ENCODE data around the gene SLC9C1. TPM values are rescaled to one million over a fixed set of nuclear protein-coding genes. Genes with fewer than 3 reads are reported as not detected.
"Not testable (repeated sequence)": the region's sequence is repeated elsewhere in the genome, so short reads cannot be mapped to it uniquely, and the experiment has no call there.

SLC9C1 gene
- total RNA-seq, 1 donor from 2014 or later, result not detected

DNA sequence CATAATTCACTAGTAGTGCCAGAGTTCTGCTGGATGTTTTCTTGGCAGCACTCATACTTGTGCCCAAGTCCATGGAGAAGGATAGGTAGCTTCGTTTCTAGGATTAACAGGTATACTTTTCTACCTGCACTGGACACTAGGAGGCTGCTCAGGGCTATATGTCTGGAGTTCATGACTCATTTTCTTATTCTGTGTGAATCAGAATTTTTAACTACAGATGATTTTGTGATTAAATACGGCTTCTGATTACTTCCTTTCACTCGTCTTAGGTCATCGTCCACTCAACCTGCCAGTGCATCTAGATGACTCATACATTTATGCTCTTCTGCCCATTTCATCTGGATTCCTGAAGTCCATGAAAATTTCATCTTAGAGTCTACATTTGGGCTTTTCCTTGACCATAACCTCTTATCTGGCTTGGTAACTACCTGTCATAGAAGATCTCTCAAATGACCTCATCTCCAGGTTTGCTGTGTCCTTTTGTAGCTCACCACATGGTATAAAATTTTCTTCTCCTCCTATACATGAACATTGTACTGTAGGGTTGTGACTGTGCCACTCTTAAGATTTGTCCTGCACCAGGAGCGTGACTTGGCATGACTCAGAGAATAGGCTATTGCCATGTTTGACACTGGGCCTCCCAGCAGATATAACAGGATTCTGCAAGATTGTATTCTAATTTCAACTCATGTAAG lies 94.2 kb downstream of the SLC9C1 start:
- peaks cover 7% of the 10 kb centered on the region for H3K9me3 Mint-ChIP-seq (ENCODE audit: unreplicated experiment)
- TF ChIP-seq CTCF (IDR thresholded peaks at IDR 0.05), result no peak
- DNase-seq (ENCODE audit: extremely low spot score, unreplicated experiment), result no peak
- no peak overlapping the region for H3K27ac Mint-ChIP-seq (ENCODE audit: unreplicated experiment)
- H3K4me3 Mint-ChIP-seq (ENCODE audit: unreplicated experiment), result no peak overlapping the region
- no peaks in the 10 kb centered on the region for H3K4me1 Mint-ChIP-seq (ENCODE audit: unreplicated experiment)
- peaks cover 15% of the 10 kb centered on the region for H3K27me3 Mint-ChIP-seq (ENCODE audit: unreplicated experiment)
- no peaks in the 10 kb centered on the region for H3K36me3 Mint-ChIP-seq (ENCODE audit: unreplicated experiment)

DNA sequence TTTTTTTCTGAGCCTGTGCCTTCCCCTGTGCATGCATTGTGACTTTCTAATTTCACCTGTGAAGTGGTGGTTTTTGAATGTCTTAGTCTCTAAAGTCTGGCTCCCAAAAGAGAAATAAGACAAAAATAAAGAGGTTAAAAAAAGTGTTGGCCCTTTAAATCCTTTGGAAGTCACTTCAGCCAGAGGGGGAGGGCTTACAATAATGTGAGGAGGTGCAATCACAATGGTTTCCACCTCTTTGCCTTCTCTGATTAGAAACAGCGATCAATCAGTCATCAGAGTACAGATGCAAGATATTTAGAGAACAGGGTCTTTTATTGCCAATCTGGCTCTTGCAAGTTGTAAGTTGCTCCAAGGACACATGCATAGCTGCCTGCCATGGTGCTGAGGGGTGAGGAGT lies 96.9 kb downstream of the SLC9C1 start:
- TF ChIP-seq CTCF (IDR thresholded peaks at IDR 0.05), result no peak
- H3K4me1 Mint-ChIP-seq (ENCODE audit: unreplicated experiment), result no peaks in the 10 kb centered on the region
- H3K4me3 Mint-ChIP-seq (ENCODE audit: unreplicated experiment), result no peak overlapping the region
- H3K9me3 Mint-ChIP-seq (ENCODE audit: unreplicated experiment), result peaks cover 16% of the 10 kb centered on the region
- peaks cover under 1% of the 10 kb centered on the region for H3K36me3 Mint-ChIP-seq (ENCODE audit: unreplicated experiment)
- DNase-seq (ENCODE audit: extremely low spot score, unreplicated experiment), result no peak
- no peak overlapping the region for H3K27ac Mint-ChIP-seq (ENCODE audit: unreplicated experiment)
- H3K27me3 Mint-ChIP-seq (ENCODE audit: unreplicated experiment), result peaks cover 10% of the 10 kb centered on the region

GRCh38 chr3:112187300-112187699 lies 106.7 kb downstream of the SLC9C1 start:
- peaks cover 13% of the 10 kb centered on the region for H3K27me3 Mint-ChIP-seq (ENCODE audit: unreplicated experiment)
- no peak for DNase-seq (ENCODE audit: extremely low spot score, unreplicated experiment)
- peaks cover 16% of the 10 kb centered on the region for H3K9me3 Mint-ChIP-seq (ENCODE audit: unreplicated experiment)
- no peaks in the 10 kb centered on the region for H3K4me1 Mint-ChIP-seq (ENCODE audit: unreplicated experiment)
- no peak for TF ChIP-seq CTCF (IDR thresholded peaks at IDR 0.05)
- no peak overlapping the region for H3K27ac Mint-ChIP-seq (ENCODE audit: unreplicated experiment)
- no peak overlapping the region for H3K4me3 Mint-ChIP-seq (ENCODE audit: unreplicated experiment)
- peaks cover 2% of the 10 kb centered on the region for H3K36me3 Mint-ChIP-seq (ENCODE audit: unreplicated experiment)

GRCh38 chr3:112185423-112186035 lies 108.5 kb downstream of the SLC9C1 start:
- not testable (repeated sequence) for H3K4me3 Mint-ChIP-seq (ENCODE audit: unreplicated experiment); H3K36me3 Mint-ChIP-seq (ENCODE audit: unreplicated experiment); H3K4me1 Mint-ChIP-seq (ENCODE audit: unreplicated experiment); DNase-seq (ENCODE audit: extremely low spot score, unreplicated experiment); H3K27ac Mint-ChIP-seq (ENCODE audit: unreplicated experiment); H3K9me3 Mint-ChIP-seq (ENCODE audit: unreplicated experiment)
- H3K27me3 Mint-ChIP-seq (ENCODE audit: unreplicated experiment), result peaks cover 17% of the 10 kb centered on the region

- TF ChIP-seq CTCF (IDR thresholded peaks at IDR 0.05), result no peak
- Mint-ChIP-seq H3K9me3 (ENCODE audit: unreplicated experiment) (no peaks in the 10 kb centered on the region), H3K4me1 (ENCODE audit: unreplicated experiment) (no peaks in the 10 kb centered on the region), H3K36me3 (ENCODE audit: unreplicated experiment) (no peaks in the 10 kb centered on the region), H3K4me3 (ENCODE audit: unreplicated experiment) (no peak overlapping the region), H3K27me3 (ENCODE audit: unreplicated experiment) (peaks cover 19% of the 10 kb centered on the region), H3K27ac (ENCODE audit: unreplicated experiment) (no peak overlapping the region)
- DNase-seq (ENCODE audit: extremely low spot score, unreplicated experiment), result no peak
Observed at GRCh38 chr3:112175646-112176045, 118.4 kb downstream of the SLC9C1 start.

Data from osteocyte (in vitro differentiated cells).